HG02885 (cell line): Measurements from ENCODE around the gene SORD.
"Not testable (repeated sequence)": the region's sequence is repeated elsewhere in the genome, so short reads cannot be mapped to it uniquely, and the experiment has no call there.

Experiments
- ATAC-seq: cut with Tn5 transposase; IDR thresholded peaks from one replicate; pipeline ENCODE4 v1.9.1; 2021; ENCODE audit warnings: mild to moderate bottlenecking; ENCODE audit not compliant: unreplicated experiment, poor library complexity

Gene SORD

GRCh38 chr15:45093622-45094357 is 70.8 kb downstream of the SORD start:
- ATAC-seq = no peak

GRCh38 chr15:45094358-45094730 is 71.3 kb downstream of the SORD start:
- no peak for ATAC-seq

- ATAC-seq = no peak
These were observed 72.7 kb downstream of the SORD start for GRCh38 chr15:45095661-45096060.

- ATAC-seq = no peak
These were observed 74.5 kb downstream of the SORD start for GRCh38 chr15:45097466-45097865.

GRCh38 chr15:45099549-45100165 is 76.7 kb downstream of the SORD start:
- ATAC-seq = no peak

GRCh38 chr15:45100884-45101625 is 78.1 kb downstream of the SORD start:
- no peak for ATAC-seq

GRCh38 chr15:45101749-45102148 is 78.8 kb downstream of the SORD start:
- ATAC-seq = no peak

DNA sequence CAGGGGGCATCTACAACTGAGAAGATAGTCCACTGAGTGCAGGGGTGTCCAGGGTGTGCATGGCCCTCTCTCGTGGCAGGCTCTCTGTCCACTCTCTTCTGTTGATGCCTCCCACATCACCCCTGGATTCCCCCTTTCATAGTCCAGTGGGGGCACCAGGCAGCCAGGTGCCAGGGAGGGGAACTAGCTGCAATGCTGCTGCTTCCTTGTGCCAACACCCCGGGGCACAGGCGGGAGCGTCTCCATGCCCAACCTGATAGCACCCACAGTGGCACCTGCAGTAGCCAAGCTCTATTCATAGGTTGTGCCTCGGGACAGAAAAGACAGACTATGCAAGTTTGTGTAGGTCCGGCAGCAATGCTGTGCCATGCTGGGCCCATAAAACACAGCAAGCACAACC is 79.2 kb downstream of the SORD start:
- ATAC-seq = no peak

DNA sequence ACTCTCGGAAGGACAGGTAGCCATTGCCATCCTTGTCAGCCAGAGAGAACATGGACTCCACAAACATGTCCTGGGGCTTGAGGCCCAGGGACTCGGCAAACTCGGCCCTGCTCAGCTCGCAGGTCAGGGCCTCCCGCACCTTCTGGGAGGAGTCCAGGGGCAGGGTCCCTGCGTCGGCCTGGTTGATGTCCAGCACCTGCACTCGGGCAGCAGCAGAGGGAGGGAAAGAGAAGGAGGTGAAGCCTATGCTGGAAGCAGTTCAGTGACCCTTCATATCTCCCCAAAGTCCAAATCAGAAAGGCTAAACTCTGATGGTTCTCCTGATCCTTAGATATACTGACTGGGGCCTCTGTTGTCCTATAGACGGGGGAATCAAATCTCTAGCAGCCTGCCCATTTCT is 81.2 kb downstream of the SORD start:
- ATAC-seq = not testable (repeated sequence)

DNA sequence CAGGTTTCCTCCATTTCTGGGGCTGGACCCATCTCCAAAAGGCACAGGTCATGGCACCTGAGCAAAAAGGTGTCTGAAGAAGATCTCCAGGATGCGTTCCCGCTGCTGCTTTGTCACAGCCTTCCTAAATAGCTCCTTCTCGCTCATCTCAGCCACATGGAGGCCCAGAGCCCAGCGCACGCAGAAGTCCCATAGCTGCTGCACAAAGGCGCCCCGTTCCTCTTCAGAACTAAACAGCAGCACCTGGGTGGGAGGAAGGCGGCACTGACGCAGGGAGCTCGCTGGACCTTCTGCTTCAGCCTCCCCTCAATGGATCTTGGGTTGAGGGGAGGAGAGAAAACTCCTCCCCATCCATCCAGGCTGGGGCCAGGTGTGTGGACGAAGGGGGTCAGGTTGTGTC is 82.6 kb downstream of the SORD start:
- ATAC-seq = no peak

GRCh38 chr15:45106002-45106790 is 83.2 kb downstream of the SORD start:
- ATAC-seq = no peak

DNA sequence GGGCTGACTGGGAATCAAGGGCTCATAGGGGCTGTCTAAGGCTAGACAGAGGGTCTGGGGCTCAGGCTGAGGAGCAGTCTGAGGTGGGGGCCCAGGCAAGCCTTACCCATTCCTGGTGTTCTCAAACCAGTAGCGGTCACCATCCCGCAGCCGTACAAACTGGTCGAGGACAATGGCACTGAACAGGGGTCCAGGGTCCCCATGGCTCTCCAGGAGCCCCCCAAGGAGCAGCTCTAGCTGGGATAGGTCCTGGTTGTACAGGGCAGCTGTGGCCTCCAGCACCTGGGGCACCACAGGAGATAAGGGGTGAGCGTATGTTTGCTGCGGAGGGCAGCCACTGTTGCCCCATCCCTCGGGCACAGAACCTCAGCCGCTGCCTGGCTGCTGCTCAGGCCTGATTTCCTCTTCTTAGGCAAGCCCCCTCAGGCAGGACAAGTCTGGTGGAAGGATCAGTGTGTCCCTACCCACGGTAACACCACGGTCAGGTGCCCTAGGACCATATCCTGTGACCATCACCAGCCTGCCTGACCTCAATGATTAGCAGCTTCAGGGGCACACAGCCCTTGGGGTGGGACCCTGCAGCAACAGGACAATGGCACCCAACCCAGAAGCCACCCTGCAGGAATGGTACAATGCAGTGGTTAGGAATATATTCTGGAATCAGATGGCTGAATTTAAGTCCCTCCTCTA is 85.1 kb downstream of the SORD start:
- ATAC-seq = no peak

GRCh38 chr15:45110256-45110820 is 87.3 kb downstream of the SORD start:
- no peak for ATAC-seq

GRCh38 chr15:45111390-45112142 is 88.6 kb downstream of the SORD start:
- ATAC-seq = no peak

DNA sequence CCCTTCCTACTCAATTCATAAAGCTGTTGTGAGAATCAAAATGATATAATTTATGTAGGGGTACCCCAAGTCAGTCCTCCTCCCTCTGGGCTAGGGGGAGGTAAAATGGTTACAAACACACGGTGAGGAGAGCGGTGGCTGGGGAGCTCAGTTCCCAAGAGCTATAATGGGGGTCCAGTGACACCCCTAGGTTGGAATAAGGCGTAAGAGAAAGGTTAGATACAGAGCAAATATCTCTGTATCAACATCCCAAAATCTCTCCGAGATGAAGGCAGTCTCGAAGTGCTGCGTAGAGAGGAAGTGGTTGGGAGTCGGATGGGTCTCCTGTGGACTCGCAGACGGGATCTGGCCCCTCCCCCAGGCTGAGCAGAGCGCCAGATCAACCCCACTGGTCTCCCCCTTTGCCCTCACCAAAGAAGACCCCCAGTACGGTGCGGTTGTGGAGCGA is 89.2 kb downstream of the SORD start:
- ATAC-seq = no peak

DNA sequence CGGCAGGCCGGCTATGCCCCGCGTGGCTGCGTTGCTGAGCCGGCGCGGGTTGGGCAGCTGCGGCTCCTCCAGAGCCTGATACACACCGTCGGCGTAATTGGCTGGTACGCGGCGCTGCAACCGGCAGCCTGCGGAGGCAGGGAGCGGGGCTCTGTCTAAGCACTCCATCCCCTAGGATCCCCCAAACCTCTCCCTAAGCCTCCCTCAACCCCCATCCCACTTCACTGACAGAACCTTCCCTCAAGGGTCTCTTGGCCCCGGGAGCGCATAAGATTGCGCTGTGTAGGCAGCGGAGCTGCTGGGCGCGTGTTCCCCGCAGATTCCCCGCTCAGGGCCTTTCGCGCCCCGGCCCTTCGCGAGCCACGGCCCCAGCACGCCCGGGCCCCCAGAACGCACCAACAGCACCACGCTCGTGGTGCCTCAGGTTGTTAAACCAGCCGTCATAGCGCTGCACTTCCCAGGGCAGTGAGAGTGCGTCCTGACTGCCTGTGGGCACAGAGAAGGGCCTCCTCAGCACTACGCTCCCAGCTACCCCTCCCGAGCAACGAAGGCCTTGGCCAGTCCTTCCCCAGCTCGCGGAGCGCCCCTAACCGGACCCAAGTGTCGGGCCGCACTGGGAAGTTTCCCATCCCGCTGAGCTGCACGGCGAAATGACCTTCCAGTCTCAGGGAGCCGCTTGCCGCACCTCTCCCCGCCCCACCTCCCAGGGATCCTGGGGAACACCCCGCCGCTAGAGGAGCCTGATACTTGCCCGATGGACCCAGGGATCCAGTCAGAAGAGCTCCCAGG is 89.8 kb downstream of the SORD start:
- ATAC-seq = no peak

- ATAC-seq = no peak
These were observed 90.5 kb downstream of the SORD start for GRCh38 chr15:45113380-45113990.
